Fibroblast of the aortic adventitia (primary cell): ENCODE measurements around the gene GRPEL1. TPM values are rescaled to one million over a fixed set of nuclear protein-coding genes. Genes with fewer than 3 reads are reported as not detected.

ENCODE experiments used
- DNase-seq: peaks from one replicate; pipeline ENCODE4 v3.0.0-alpha.2; 2010; ENCODE audit warnings: low read depth
- H3K4me3 ChIP-seq: 2 replicates; pipeline ENCODE4 v1.5.1; 2011; ENCODE audit warnings: low read depth, mild to moderate bottlenecking, control low read depth, low read length, moderate library complexity
- CTCF ChIP-seq: IDR thresholded peaks from 2 replicates; pipeline ENCODE4 v1.5.1; 2011; ENCODE audit warnings: mild to moderate bottlenecking, low read length, control low read depth, inconsistent platforms; ENCODE audit not compliant: insufficient read depth
- total RNA-seq: library from RNA; depleted of rRNA; stranded (reverse); fragments of >200 nt; gene quantifications from 2 replicates; pipeline ENCODE4 v1.2.3, GENCODE V29; 2012; ENCODE audit warnings: low replicate concordance

GRPEL1 gene
- total RNA-seq, 1 donor: 16.1 TPM

- DNase-seq: no peak
- no peak for TF ChIP-seq CTCF
- H3K4me3 ChIP-seq: no peak overlapping the region
Observed at GRCh38 chr4:7029921-7030320, 37.9 kb downstream of the GRPEL1 start.

GRCh38 chr4:7029212-7029611 lies 38.7 kb downstream of the GRPEL1 start:
- no peak for DNase-seq
- H3K4me3 ChIP-seq: no peak overlapping the region
- TF ChIP-seq CTCF: no peak

- no peak for DNase-seq
- no peak overlapping the region for H3K4me3 ChIP-seq
- TF ChIP-seq CTCF: no peak
Observed at GRCh38 chr4:7027913-7028312, 40.0 kb downstream of the GRPEL1 start.

- no peak overlapping the region for H3K4me3 ChIP-seq
- no peak for DNase-seq
- TF ChIP-seq CTCF: no peak
Observed at GRCh38 chr4:7027284-7027683, 40.6 kb downstream of the GRPEL1 start.

- DNase-seq: no peak
- H3K4me3 ChIP-seq: no peak overlapping the region
- no peak for TF ChIP-seq CTCF
Observed at GRCh38 chr4:7026107-7026506, 41.8 kb downstream of the GRPEL1 start.

GRCh38 chr4:7025040-7025602 lies 42.7 kb downstream of the GRPEL1 start:
- DNase-seq: no peak
- no peak for TF ChIP-seq CTCF
- H3K4me3 ChIP-seq: no peak overlapping the region

GRCh38 chr4:7024336-7024890 lies 43.5 kb downstream of the GRPEL1 start:
- no peak overlapping the region for H3K4me3 ChIP-seq
- no peak for DNase-seq
- no peak for TF ChIP-seq CTCF
